Adrenal gland (tissue), 12 donors: ENCODE data around the gene IST1. TPM values are rescaled to one million over a fixed set of nuclear protein-coding genes. Genes with fewer than 3 reads are reported as not detected.
"Not testable (repeated sequence)": the region's sequence is repeated elsewhere in the genome, so short reads cannot be mapped to it uniquely, and the experiment has no call there.

Source experiments
- DNase-seq, 7 donors: peaks; one replicate each; pipeline ENCODE4 v3.0.0-alpha.2; 2019 to 2020
- H3K27ac ChIP-seq, 5 donors: fragments of 200-600 bp; sonication (generic) in 4 of 5; 1 replicate in 3 of 5; 2 replicates in 2 of 5; pipeline versions ENCODE4 v1.5.1 to v1.8.0; 2016 to 2020; ENCODE audit warnings: mild to moderate bottlenecking in 1 of 5
- H3K27me3 ChIP-seq: fragments of 200-600 bp; 2 replicates; pipeline ENCODE4 v1.8.0; 2021
- H3K36me3 ChIP-seq, 2 donors: fragments of 200-600 bp; replicated peaks in 1 of 2; 1 replicate in 1 of 2; 2 replicates in 1 of 2; pipeline versions ENCODE4 v1.5.1 to v1.8.0; 2018 to 2022
- H3K4me1 ChIP-seq, 2 donors: fragments of 200-600 bp; replicated peaks in 1 of 2; 1 replicate in 1 of 2; 2 replicates in 1 of 2; pipeline versions ENCODE4 v1.5.1 to v1.8.0; 2018 to 2021
- H3K4me3 ChIP-seq, 4 donors: fragments of 200-600 bp; sonication (generic) in 3 of 4; one replicate each; pipeline ENCODE4 v1.5.1; 2016 to 2018
- H3K9me3 ChIP-seq, 3 donors: fragments of 200-600 bp; sonication (generic) in 1 of 3; replicated peaks in 1 of 3; 1 replicate in 2 of 3; 2 replicates in 1 of 3; pipeline versions ENCODE4 v1.5.1 to v1.8.0; 2016 to 2021
- POLR2A ChIP-seq, 2 donors: fragments of 450-650 bp; IDR thresholded peaks; one replicate each; pipeline ENCODE4 v1.6.1; 2017; ENCODE audit warnings: antibody characterized with exemption in 2 of 2, mild to moderate bottlenecking in 2 of 2, moderate library complexity in 1 of 2
- WGBS, 4 donors: extraction: QIAGEN DNeasy Blood & Tissue Kit in 2 of 4; methylation state at CpG; one replicate each; pipeline versions ENCODE4 v1.1.5 to v1.1.7; 2013 to 2017; 5-methylcytosine and 5-hydroxymethylcytosine counted together
- intact Hi-C, 2 donors: fragments of 100-400 bp; cut with DNase I; formaldehyde crosslinking; loops; one replicate each; pipeline versions ENCODE4 v1.14.1 to v1.15.0; 2022 to 2023
- polyA plus RNA-seq, 3 donors: library from polyadenylated mRNA; stranded (reverse); fragments of 200-250 nt in 2 of 3; fragments of 350-450 nt in 1 of 3; fragmentation: Illumina TruSeq in 1 of 3; extraction: RNeasy Lipid Tissue Mini Kit (QIAGEN cat#74804) in 1 of 3; gene quantifications; one replicate each; pipeline ENCODE4 v1.2.3, GENCODE V29; 2013 to 2014
- total RNA-seq, 9 donors: library from RNA; depleted of rRNA in 4 of 9; stranded (reverse); fragments of >200 nt in 4 of 9; fragments of 120-200 nt in 1 of 9; fragmentation: NEBNext Ultra II Directional in 1 of 9; extraction: Animal tissue kit (Norgen Biotek cat#: 25700) in 1 of 9; gene quantifications; one replicate each; pipeline versions ENCODE4 v1.1.0 to v1.2.4, GENCODE V29; 2013 to 2023
- TF ChIP-seq, protein P1 (sequence below), 6 experiments: fragments of 450-650 bp in 4 of 6; fragments of 200-600 bp in 2 of 6; sonication (generic) in 1 of 6; IDR thresholded peaks; 1 replicate in 5 of 6; 2 replicates in 1 of 6; pipeline versions ENCODE4 v1.5.1 to v1.8.0; 2016 to 2021; ENCODE audit warnings: antibody characterized with exemption in 6 of 6, mild to moderate bottlenecking in 2 of 6, moderate library complexity in 1 of 6
- donor health status: healthy with polysubstance abuse.
- donor health status: Bipolar disorder and iron deficiency.
- donor health status: DM: yes; HTN: yes; CAD: no.
- donor health status: DM: no; HTN: no; CAD: no.
- donor health status: DM: no; HTN: no; CAD: no.
- donor health status: DM: yes; HTN: yes; CAD: no.

Gene IST1
- total and polyA plus RNA-seq, 12 donors = 125 to 213 (median 191) TPM

GRCh38 chr16:71902656-71903365 lies 7.5 kb downstream of the IST1 start:
- H3K9me3 ChIP-seq = no peaks in the 10 kb centered on the region
- no peak overlapping the region for H3K4me3 ChIP-seq
- H3K27ac ChIP-seq = peak overlapping the region in 1 of 5 donors; percentile 6
- TF ChIP-seq, protein P1, sequence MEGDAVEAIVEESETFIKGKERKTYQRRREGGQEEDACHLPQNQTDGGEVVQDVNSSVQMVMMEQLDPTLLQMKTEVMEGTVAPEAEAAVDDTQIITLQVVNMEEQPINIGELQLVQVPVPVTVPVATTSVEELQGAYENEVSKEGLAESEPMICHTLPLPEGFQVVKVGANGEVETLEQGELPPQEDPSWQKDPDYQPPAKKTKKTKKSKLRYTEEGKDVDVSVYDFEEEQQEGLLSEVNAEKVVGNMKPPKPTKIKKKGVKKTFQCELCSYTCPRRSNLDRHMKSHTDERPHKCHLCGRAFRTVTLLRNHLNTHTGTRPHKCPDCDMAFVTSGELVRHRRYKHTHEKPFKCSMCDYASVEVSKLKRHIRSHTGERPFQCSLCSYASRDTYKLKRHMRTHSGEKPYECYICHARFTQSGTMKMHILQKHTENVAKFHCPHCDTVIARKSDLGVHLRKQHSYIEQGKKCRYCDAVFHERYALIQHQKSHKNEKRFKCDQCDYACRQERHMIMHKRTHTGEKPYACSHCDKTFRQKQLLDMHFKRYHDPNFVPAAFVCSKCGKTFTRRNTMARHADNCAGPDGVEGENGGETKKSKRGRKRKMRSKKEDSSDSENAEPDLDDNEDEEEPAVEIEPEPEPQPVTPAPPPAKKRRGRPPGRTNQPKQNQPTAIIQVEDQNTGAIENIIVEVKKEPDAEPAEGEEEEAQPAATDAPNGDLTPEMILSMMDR (IDR thresholded peaks at IDR 0.05) = no peak
- TF ChIP-seq POLR2A (IDR thresholded peaks at IDR 0.05) = no peak
- peaks cover 12 to 44% of the 10 kb centered on the region in 2 donors for H3K4me1 ChIP-seq
- H3K27me3 ChIP-seq = no peaks in the 10 kb centered on the region
- intact Hi-C loops = no loop called here
- no peaks in the 10 kb centered on the region for H3K36me3 ChIP-seq
- DNase-seq = no peak
- WGBS, 4 donors = 86 to 91% (median 88%) methylated on average over 5 of the region's 5 CpGs

DNA sequence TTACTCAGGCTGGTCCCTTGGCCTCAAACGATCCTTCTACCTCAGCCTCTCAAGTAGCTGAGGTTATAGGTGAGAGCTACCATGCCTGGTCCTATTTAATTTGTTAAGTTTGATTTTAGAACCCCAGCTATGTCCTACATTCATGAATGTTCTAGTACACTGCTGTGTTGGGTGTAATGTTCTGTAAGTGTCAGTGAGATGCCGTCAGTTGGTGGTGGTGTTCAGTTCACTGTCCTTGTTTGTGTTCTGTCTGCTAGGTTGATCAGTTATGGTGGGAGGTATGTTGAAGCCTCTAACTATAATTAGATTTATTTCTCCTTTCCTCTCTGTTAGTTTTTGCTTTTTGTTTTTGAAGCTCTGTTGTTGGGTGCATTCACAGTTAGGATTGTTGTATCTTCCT lies 8.3 kb downstream of the IST1 start:
- DNase-seq = no peak
- Histone ChIP-seq H3K27me3 (no peaks in the 10 kb centered on the region), H3K36me3 (no peaks in the 10 kb centered on the region), H3K4me1 (peaks cover 10 to 39% of the 10 kb centered on the region in 2 donors), H3K27ac (peak overlapping the region in 1 of 5 donors; percentile 6), H3K9me3 (no peaks in the 10 kb centered on the region), H3K4me3 (no peak overlapping the region)
- TF ChIP-seq POLR2A (IDR thresholded peaks at IDR 0.05) = no peak
- TF ChIP-seq, protein P1 (IDR thresholded peaks at IDR 0.05) = no peak
- intact Hi-C loops = no loop called here
- WGBS, 4 donors = 81 to 94% (median 83%) methylated on average over 2 of the region's 2 CpGs

- no peaks in the 10 kb centered on the region for H3K36me3 ChIP-seq
- no peak for DNase-seq
- H3K27me3 ChIP-seq = no peaks in the 10 kb centered on the region
- H3K27ac ChIP-seq = no peak overlapping the region
- peaks cover 10 to 36% of the 10 kb centered on the region in 2 donors for H3K4me1 ChIP-seq
- 80 to 88% (median 83%) methylated on average over 8 to 9 of the region's 9 CpGs for WGBS, 4 donors
- H3K9me3 ChIP-seq = no peaks in the 10 kb centered on the region
- intact Hi-C loops = no loop called here
- TF ChIP-seq, protein P1 (IDR thresholded peaks at IDR 0.05) = no peak
- TF ChIP-seq POLR2A (IDR thresholded peaks at IDR 0.05) = no peak
- H3K4me3 ChIP-seq = no peak overlapping the region
These were observed 8.9 kb downstream of the IST1 start for GRCh38 chr16:71904239-71904638.

GRCh38 chr16:71905765-71906164 lies 10.4 kb downstream of the IST1 start:
- H3K27me3 ChIP-seq, DNase-seq, H3K36me3 ChIP-seq, intact Hi-C loops, H3K27ac ChIP-seq, H3K9me3 ChIP-seq, H3K4me3 ChIP-seq: not testable (repeated sequence)
- peaks cover 0 to 34% of the 10 kb centered on the region in 2 donors for H3K4me1 ChIP-seq
- WGBS, 4 donors = 80 to 84% (median 82%) methylated on average over 5 to 6 of the region's 6 CpGs

- 87 to 91% (median 90%) methylated on average over 7 of the region's 7 CpGs for WGBS, 4 donors
These were observed 15.8 kb downstream of the IST1 start for GRCh38 chr16:71911121-71911520.

More at GRCh38 chr16:71911121-71911520, 15.8 kb downstream of the IST1 start:
- Histone ChIP-seq H3K27me3 (no peaks in the 10 kb centered on the region), H3K36me3 (peaks cover 0 to 3% of the 10 kb centered on the region in 2 donors), H3K4me3 (no peak overlapping the region), H3K4me1 (peaks cover 13 to 61% of the 10 kb centered on the region in 2 donors), H3K9me3 (no peaks in the 10 kb centered on the region), H3K27ac (no peak overlapping the region)
- intact Hi-C loops = no loop called here
- no peak for DNase-seq
- no peak for TF ChIP-seq POLR2A (IDR thresholded peaks at IDR 0.05)
- TF ChIP-seq, protein P1 (IDR thresholded peaks at IDR 0.05) = no peak
